GM23338 (cell line): ENCODE measurements around the gene LGALS13. TPM values are rescaled to one million over a fixed set of nuclear protein-coding genes. Genes with fewer than 3 reads are reported as not detected.

ENCODE experiments used
- ATAC-seq: fragments of 200-7000 bp; cut with Tn5 transposase; 3 replicates; pipeline ENCODE4 v1.9.1; 2020
- DNase-seq: peaks from one replicate; pipeline ENCODE4 v3.0.0-alpha.2; 2015; ENCODE audit warnings: low spot score
- H2AFZ ChIP-seq: fragments of 200-600 bp; sonication (generic); 2 replicates; pipeline ENCODE4 v1.8.0; 2016; ENCODE audit warnings: antibody characterized with exemption, mild to moderate bottlenecking, moderate library complexity
- H3F3A ChIP-seq: fragments of 200-600 bp; sonication (generic); replicated peaks from 2 replicates; pipeline ENCODE4 v1.8.0; 2017; ENCODE audit warnings: antibody characterized with exemption, mixed run types, low read depth
- H3K27ac ChIP-seq: fragments of 200-600 bp; sonication (generic); 2 replicates; pipeline ENCODE4 v1.6.1; 2016; ENCODE audit warnings: low read depth
- H3K27me3 ChIP-seq: fragments of 200-600 bp; sonication (generic); 2 replicates; pipeline ENCODE4 v1.8.0; 2016; ENCODE audit warnings: mild to moderate bottlenecking, mixed run types, moderate library complexity; ENCODE audit not compliant: insufficient read depth
- H3K36me3 ChIP-seq: fragments of 200-600 bp; sonication (generic); 2 replicates; pipeline ENCODE4 v1.8.0; 2016; ENCODE audit warnings: mild to moderate bottlenecking; ENCODE audit not compliant: insufficient read depth
- H3K4me1 ChIP-seq: fragments of 200-600 bp; sonication (generic); 2 replicates; pipeline ENCODE4 v1.8.0; 2016; ENCODE audit warnings: mild to moderate bottlenecking, moderate library complexity; ENCODE audit not compliant: insufficient read depth
- H3K4me2 ChIP-seq: fragments of 200-600 bp; sonication (generic); 2 replicates; pipeline ENCODE4 v1.7.1; 2017; ENCODE audit warnings: mixed run types
- H3K4me3 ChIP-seq: fragments of 200-600 bp; sonication (generic); 2 replicates; pipeline ENCODE4 v1.6.1; 2016; ENCODE audit warnings: mixed run types
- H3K79me2 ChIP-seq: fragments of 200-600 bp; sonication (generic); replicated peaks from 2 replicates; pipeline ENCODE4 v1.8.0; 2017; ENCODE audit warnings: mild to moderate bottlenecking; ENCODE audit not compliant: insufficient read depth
- H3K9me2 ChIP-seq: fragments of 200-600 bp; sonication (generic); 2 replicates; pipeline ENCODE4 v1.8.0; 2017; ENCODE audit not compliant: insufficient read depth
- H4K20me1 ChIP-seq: fragments of 200-600 bp; sonication (generic); replicated peaks from 2 replicates; pipeline ENCODE4 v1.8.0; 2017; ENCODE audit warnings: mild to moderate bottlenecking; ENCODE audit not compliant: insufficient read depth
- H3K27ac Mint-ChIP-seq: 2 replicates; pipeline ENCODE4 v1.8.0; 2020; ENCODE audit warnings: inconsistent platforms, mild to moderate bottlenecking, moderate library complexity, mixed read lengths
- H3K27me3 Mint-ChIP-seq: 3 replicates; pipeline ENCODE4 v1.8.0; 2022; ENCODE audit warnings: low read depth, mild to moderate bottlenecking, moderate library complexity, mixed read lengths, inconsistent platforms; ENCODE audit not compliant: insufficient read depth, poor library complexity
- H3K36me3 Mint-ChIP-seq: 3 replicates; pipeline ENCODE4 v1.8.0; 2021; ENCODE audit warnings: low read depth, mild to moderate bottlenecking, inconsistent platforms, moderate library complexity, mixed read lengths
- H3K4me1 Mint-ChIP-seq: 3 replicates; pipeline ENCODE4 v1.8.0; 2020; ENCODE audit warnings: mild to moderate bottlenecking, inconsistent platforms, mixed read lengths
- H3K4me3 Mint-ChIP-seq: 3 replicates; pipeline ENCODE4 v1.8.0; 2021; ENCODE audit warnings: moderate library complexity, mild to moderate bottlenecking, inconsistent platforms, mixed read lengths
- H3K9me3 Mint-ChIP-seq: 3 replicates; pipeline ENCODE4 v1.8.0; 2020; ENCODE audit warnings: moderate library complexity, mild to moderate bottlenecking, inconsistent platforms, mixed read lengths
- CREB1 ChIP-seq: fragments of 250-450 bp; sonication (Bioruptor Pico); IDR thresholded peaks from 2 replicates; pipeline ENCODE4 v1.5.0; 2020; ENCODE audit warnings: low read depth, mild to moderate bottlenecking, moderate library complexity
- EZH2phosphoT487 ChIP-seq: fragments of 200-600 bp; sonication (generic); IDR thresholded peaks from one replicate; pipeline ENCODE4 v1.8.1; 2018; ENCODE audit warnings: antibody characterized with exemption; ENCODE audit not compliant: unreplicated experiment
- JUNB ChIP-seq: IDR thresholded peaks from one replicate; pipeline ENCODE4 v1.6.1; 2016; ENCODE audit warnings: antibody characterized with exemption; ENCODE audit not compliant: unreplicated experiment
- NANOG ChIP-seq: IDR thresholded peaks from 2 replicates; pipeline ENCODE4 v1.6.1; 2016; ENCODE audit warnings: antibody characterized with exemption, borderline replicate concordance
- REST ChIP-seq: IDR thresholded peaks from one replicate; pipeline ENCODE4 v1.6.1; 2018; ENCODE audit warnings: antibody characterized with exemption; ENCODE audit not compliant: unreplicated experiment
- ZNF462 ChIP-seq: fragments of 250-450 bp; sonication (Bioruptor Pico); IDR thresholded peaks from 2 replicates; pipeline ENCODE4 v1.5.0; 2020; ENCODE audit warnings: mild to moderate bottlenecking, moderate library complexity
- polyA plus RNA-seq: library from polyadenylated mRNA; unstranded; fragments of >200 nt; fragmentation: Nextera tagmentation; extraction: Ambion mirVana; gene quantifications from 2 replicates; pipeline ENCODE4 v1.2.1, GENCODE V29; 2016
- total RNA-seq: library from RNA; depleted of rRNA; stranded (reverse); fragments of >200 nt; shearing (Covaris generic); gene quantifications from 2 replicates; pipeline ENCODE4 v1.2.3, GENCODE V29; 2014
- TF ChIP-seq, protein P1 (sequence below), 2 experiments: fragments of 200-600 bp in 1 of 2; sonication (generic) in 1 of 2; conservative IDR thresholded peaks; 2 replicates each; pipeline versions ENCODE4 v1.5.1 to v1.6.1; 2016 to 2017; ENCODE audit warnings: antibody characterized with exemption in 2 of 2, low read depth in 2 of 2, mild to moderate bottlenecking in 2 of 2, moderate library complexity in 1 of 2
- TF ChIP-seq, protein P2 (sequence below): IDR thresholded peaks from 2 replicates; pipeline ENCODE4 v1.6.1; 2016; ENCODE audit warnings: antibody characterized with exemption

Gene LGALS13
- total and polyA plus RNA-seq, 2 experiments from 2014 or later: not detected

DNA sequence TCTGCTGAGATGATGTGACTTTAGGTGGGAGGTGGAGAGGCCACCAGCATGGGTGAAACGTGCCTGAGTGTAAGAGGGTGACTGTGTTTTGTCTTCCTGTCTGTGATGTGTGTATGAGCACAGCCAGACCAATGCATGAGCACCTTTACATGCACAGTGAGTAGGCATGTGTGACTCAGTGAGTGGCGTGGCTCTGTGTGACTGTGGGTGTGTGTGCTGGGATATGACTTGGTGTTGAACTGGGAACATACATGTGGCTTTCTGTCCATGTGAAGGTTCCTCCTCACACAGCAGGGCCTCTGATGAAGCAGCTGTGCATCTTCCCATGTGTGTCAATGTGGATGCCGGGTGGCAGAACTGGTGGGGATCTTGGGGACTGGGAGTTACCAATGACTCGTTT is 19.9 kb upstream of the LGALS13 start:
- Histone ChIP-seq H2AFZ (no peak overlapping the region), H3K4me1 (no peaks in the 10 kb centered on the region), H3K27me3 (no peaks in the 10 kb centered on the region), H4K20me1 (no peaks in the 10 kb centered on the region), H3K4me2 (no peak overlapping the region), H3K27ac (no peak overlapping the region), H3K36me3 (no peaks in the 10 kb centered on the region), H3K4me3 (no peak overlapping the region), H3K9me2 (no peaks in the 10 kb centered on the region), H3K79me2 (no peaks in the 10 kb centered on the region), H3F3A (no peaks in the 10 kb centered on the region)
- TF ChIP-seq, protein P1, sequence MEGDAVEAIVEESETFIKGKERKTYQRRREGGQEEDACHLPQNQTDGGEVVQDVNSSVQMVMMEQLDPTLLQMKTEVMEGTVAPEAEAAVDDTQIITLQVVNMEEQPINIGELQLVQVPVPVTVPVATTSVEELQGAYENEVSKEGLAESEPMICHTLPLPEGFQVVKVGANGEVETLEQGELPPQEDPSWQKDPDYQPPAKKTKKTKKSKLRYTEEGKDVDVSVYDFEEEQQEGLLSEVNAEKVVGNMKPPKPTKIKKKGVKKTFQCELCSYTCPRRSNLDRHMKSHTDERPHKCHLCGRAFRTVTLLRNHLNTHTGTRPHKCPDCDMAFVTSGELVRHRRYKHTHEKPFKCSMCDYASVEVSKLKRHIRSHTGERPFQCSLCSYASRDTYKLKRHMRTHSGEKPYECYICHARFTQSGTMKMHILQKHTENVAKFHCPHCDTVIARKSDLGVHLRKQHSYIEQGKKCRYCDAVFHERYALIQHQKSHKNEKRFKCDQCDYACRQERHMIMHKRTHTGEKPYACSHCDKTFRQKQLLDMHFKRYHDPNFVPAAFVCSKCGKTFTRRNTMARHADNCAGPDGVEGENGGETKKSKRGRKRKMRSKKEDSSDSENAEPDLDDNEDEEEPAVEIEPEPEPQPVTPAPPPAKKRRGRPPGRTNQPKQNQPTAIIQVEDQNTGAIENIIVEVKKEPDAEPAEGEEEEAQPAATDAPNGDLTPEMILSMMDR (conservative IDR thresholded peaks at IDR 0.05; ENCODE audit: low read depth in 2 of 2): no peak
- TF ChIP-seq REST: no peak
- TF ChIP-seq NANOG: no peak
- no peak for TF ChIP-seq CREB1 (CRISPR knock-in tag)
- TF ChIP-seq, protein P2, sequence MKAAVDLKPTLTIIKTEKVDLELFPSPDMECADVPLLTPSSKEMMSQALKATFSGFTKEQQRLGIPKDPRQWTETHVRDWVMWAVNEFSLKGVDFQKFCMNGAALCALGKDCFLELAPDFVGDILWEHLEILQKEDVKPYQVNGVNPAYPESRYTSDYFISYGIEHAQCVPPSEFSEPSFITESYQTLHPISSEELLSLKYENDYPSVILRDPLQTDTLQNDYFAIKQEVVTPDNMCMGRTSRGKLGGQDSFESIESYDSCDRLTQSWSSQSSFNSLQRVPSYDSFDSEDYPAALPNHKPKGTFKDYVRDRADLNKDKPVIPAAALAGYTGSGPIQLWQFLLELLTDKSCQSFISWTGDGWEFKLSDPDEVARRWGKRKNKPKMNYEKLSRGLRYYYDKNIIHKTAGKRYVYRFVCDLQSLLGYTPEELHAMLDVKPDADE: no peak
- no peak for TF ChIP-seq ZNF462 (CRISPR knock-in tag)
- no peak for TF ChIP-seq EZH2phosphoT487
- TF ChIP-seq JUNB: no peak
- DNase-seq (no peak), ATAC-seq (no peak)
- peaks cover 2% of the 10 kb centered on the region for H3K27me3 Mint-ChIP-seq
- peaks cover 3% of the 10 kb centered on the region for H3K9me3 Mint-ChIP-seq
- H3K27ac Mint-ChIP-seq: no peak overlapping the region
- no peak overlapping the region for H3K4me3 Mint-ChIP-seq
- no peaks in the 10 kb centered on the region for H3K36me3 Mint-ChIP-seq
- H3K4me1 Mint-ChIP-seq: no peaks in the 10 kb centered on the region
